Measurements from ENCODE around the gene ZBED5. TPM values are rescaled to one million over a fixed set of nuclear protein-coding genes. Genes with fewer than 3 reads are reported as not detected.
A peak's percentile ranks its signal among the peaks of the same experiment; 100 is the strongest.

Gene ZBED5
- total RNA-seq, 2 experiments from 2014 or later: 71.1 to 72.0 TPM

DNA sequence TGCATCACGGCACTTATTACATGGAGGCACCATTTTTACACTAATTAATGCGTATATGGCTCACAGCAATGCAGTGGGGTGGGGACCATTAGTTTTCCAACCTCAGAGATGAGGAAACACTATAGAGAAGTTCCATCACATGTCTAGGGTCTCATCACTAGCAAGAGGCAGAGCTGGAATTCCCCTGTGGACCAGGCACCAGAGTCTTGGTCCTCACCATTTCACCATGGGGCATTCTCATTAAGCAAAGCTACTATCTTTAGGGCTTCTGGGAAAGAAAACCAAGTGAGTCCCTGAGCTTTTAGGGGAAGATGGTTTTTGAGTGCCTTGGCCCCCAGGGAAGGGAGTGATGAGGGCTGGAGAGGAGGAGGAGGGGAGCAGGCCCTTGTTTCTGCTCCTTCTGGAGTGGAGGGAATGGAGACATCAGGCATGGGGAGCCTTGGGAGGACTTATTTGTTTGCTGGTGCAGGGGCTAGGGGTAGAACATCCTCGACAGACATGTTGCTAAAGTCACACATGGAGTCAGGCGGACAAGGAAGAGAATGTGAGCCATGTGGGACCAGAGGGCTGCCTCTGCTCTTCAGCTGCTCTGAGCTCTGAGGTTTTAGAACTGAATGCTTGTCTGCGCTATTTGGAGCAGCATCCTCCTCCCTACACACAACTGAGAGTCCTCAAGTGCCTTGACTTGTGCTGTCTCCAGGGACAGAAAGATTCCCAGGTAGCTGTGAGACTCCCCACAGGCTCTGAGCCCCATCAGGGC, 40.3 kb upstream of the ZBED5 start:
- H3K36me3 Mint-ChIP-seq (ENCODE audit: low read depth): no peaks in the 10 kb centered on the region
- peak overlapping the region in 1 of 2 donors; percentile 20 for H3K27ac ChIP-seq (ENCODE audit: low read depth in 1 of 2, low read length in 2 of 2)
- no peak overlapping the region for H3K27ac Mint-ChIP-seq
- H3K27me3 ChIP-seq (ENCODE audit: control insufficient read depth in 1 of 2, insufficient read depth in 2 of 2, low read length in 2 of 2): no peaks in the 10 kb centered on the region
- H3K4me1 Mint-ChIP-seq (ENCODE audit: low read depth): peaks cover 6% of the 10 kb centered on the region
- H3K4me3 ChIP-seq (ENCODE audit: low read length): no peak overlapping the region
- no peaks in the 10 kb centered on the region for H3K9me3 Mint-ChIP-seq
- H3K27me3 Mint-ChIP-seq: no peaks in the 10 kb centered on the region
- CTCF ChIA-PET: interaction anchor here (1.0 kb wide), 1 partner anchor 106 kb away, joined by 4 read pairs; no protein-coding TSS in a partner anchor
- H3K9me3 ChIP-seq (ENCODE audit: control insufficient read depth in 1 of 2, insufficient read depth in 1 of 2, low read length in 2 of 2): no peaks in the 10 kb centered on the region
- H3K4me1 ChIP-seq (ENCODE audit: insufficient read depth, low read length): peaks cover 10% of the 10 kb centered on the region
- POLR2A ChIA-PET: interaction anchor here (1.4 to 2.1 kb wide), 2 partner anchors 40 to 89 kb away, joined by 3 to 10 read pairs; partner anchors contain the start of genes EIF4G2 and ZBED5
- no peaks in the 10 kb centered on the region for H3K36me3 ChIP-seq (ENCODE audit: insufficient read depth, low read length)
- DNase-seq (peak in 3 of 14 experiments; percentile 17 to 65 (median 59)), ATAC-seq (ENCODE audit: poor library complexity) (no peak)
- intact Hi-C loops (cut with DNase I, micrococcal nuclease): no loop called here
- no peak overlapping the region for H3K4me3 Mint-ChIP-seq
- TF ChIP-seq, protein P1, sequence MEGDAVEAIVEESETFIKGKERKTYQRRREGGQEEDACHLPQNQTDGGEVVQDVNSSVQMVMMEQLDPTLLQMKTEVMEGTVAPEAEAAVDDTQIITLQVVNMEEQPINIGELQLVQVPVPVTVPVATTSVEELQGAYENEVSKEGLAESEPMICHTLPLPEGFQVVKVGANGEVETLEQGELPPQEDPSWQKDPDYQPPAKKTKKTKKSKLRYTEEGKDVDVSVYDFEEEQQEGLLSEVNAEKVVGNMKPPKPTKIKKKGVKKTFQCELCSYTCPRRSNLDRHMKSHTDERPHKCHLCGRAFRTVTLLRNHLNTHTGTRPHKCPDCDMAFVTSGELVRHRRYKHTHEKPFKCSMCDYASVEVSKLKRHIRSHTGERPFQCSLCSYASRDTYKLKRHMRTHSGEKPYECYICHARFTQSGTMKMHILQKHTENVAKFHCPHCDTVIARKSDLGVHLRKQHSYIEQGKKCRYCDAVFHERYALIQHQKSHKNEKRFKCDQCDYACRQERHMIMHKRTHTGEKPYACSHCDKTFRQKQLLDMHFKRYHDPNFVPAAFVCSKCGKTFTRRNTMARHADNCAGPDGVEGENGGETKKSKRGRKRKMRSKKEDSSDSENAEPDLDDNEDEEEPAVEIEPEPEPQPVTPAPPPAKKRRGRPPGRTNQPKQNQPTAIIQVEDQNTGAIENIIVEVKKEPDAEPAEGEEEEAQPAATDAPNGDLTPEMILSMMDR (IDR thresholded peaks at IDR 0.05): no peak

- ATAC-seq (ENCODE audit: poor library complexity) (no peak), DNase-seq (no peak)
- no peak overlapping the region for H3K27ac Mint-ChIP-seq
- POLR2A ChIA-PET: interaction anchor here (0.6 kb wide), 1 partner anchor 73 kb away, joined by 3 read pairs; no protein-coding TSS in a partner anchor
- Histone ChIP-seq H3K27me3 (ENCODE audit: control insufficient read depth in 1 of 2, insufficient read depth in 2 of 2, low read length in 2 of 2) (no peaks in the 10 kb centered on the region), H3K9me3 (ENCODE audit: control insufficient read depth in 1 of 2, insufficient read depth in 1 of 2, low read length in 2 of 2) (no peaks in the 10 kb centered on the region), H3K4me1 (ENCODE audit: insufficient read depth, low read length) (peaks cover 10% of the 10 kb centered on the region), H3K27ac (ENCODE audit: low read depth in 1 of 2, low read length in 2 of 2) (no peak overlapping the region), H3K36me3 (ENCODE audit: insufficient read depth, low read length) (no peaks in the 10 kb centered on the region), H3K4me3 (ENCODE audit: low read length) (no peak overlapping the region)
- no peaks in the 10 kb centered on the region for H3K27me3 Mint-ChIP-seq
- intact Hi-C loops (cut with DNase I, micrococcal nuclease): no loop called here
- H3K36me3 Mint-ChIP-seq (ENCODE audit: low read depth): no peaks in the 10 kb centered on the region
- peaks cover 6% of the 10 kb centered on the region for H3K4me1 Mint-ChIP-seq (ENCODE audit: low read depth)
- no peaks in the 10 kb centered on the region for H3K9me3 Mint-ChIP-seq
- no peak overlapping the region for H3K4me3 Mint-ChIP-seq
- TF ChIP-seq, protein P1 (IDR thresholded peaks at IDR 0.05): no peak
- CTCF ChIA-PET: no interaction called here
Measured at GRCh38 chr11:10897150-10897549, 39.3 kb upstream of the ZBED5 start.

- POLR2A ChIA-PET: interaction anchor here (0.6 kb wide), 1 partner anchor 72 kb away, joined by 3 read pairs; no protein-coding TSS in a partner anchor
- no peaks in the 10 kb centered on the region for H3K9me3 ChIP-seq (ENCODE audit: control insufficient read depth in 1 of 2, insufficient read depth in 1 of 2, low read length in 2 of 2)
- no peak overlapping the region for H3K4me3 ChIP-seq (ENCODE audit: low read length)
- H3K27ac ChIP-seq (ENCODE audit: low read depth in 1 of 2, low read length in 2 of 2): no peak overlapping the region
- no peaks in the 10 kb centered on the region for H3K36me3 Mint-ChIP-seq (ENCODE audit: low read depth)
- H3K4me1 Mint-ChIP-seq (ENCODE audit: low read depth): peaks cover 6% of the 10 kb centered on the region
- no peak overlapping the region for H3K4me3 Mint-ChIP-seq
- ATAC-seq (ENCODE audit: poor library complexity) (no peak), DNase-seq (no peak)
- H3K36me3 ChIP-seq (ENCODE audit: insufficient read depth, low read length): no peaks in the 10 kb centered on the region
- TF ChIP-seq, protein P1 (IDR thresholded peaks at IDR 0.05): no peak
- H3K4me1 ChIP-seq (ENCODE audit: insufficient read depth, low read length): peaks cover 10% of the 10 kb centered on the region
- H3K27me3 ChIP-seq (ENCODE audit: control insufficient read depth in 1 of 2, insufficient read depth in 2 of 2, low read length in 2 of 2): no peaks in the 10 kb centered on the region
- no peak overlapping the region for H3K27ac Mint-ChIP-seq
- CTCF ChIA-PET: no interaction called here
- intact Hi-C loops (cut with DNase I, micrococcal nuclease): no loop called here
- H3K27me3 Mint-ChIP-seq: no peaks in the 10 kb centered on the region
- no peaks in the 10 kb centered on the region for H3K9me3 Mint-ChIP-seq
Measured at GRCh38 chr11:10896493-10896892, 38.6 kb upstream of the ZBED5 start.

All from CD4-positive, alpha-beta T cell (primary cell).